ENCODE results near the gene EREG.
"Not testable (repeated sequence)": the region's sequence is repeated elsewhere in the genome, so short reads cannot be mapped to it uniquely, and the experiment has no call there.

DNA sequence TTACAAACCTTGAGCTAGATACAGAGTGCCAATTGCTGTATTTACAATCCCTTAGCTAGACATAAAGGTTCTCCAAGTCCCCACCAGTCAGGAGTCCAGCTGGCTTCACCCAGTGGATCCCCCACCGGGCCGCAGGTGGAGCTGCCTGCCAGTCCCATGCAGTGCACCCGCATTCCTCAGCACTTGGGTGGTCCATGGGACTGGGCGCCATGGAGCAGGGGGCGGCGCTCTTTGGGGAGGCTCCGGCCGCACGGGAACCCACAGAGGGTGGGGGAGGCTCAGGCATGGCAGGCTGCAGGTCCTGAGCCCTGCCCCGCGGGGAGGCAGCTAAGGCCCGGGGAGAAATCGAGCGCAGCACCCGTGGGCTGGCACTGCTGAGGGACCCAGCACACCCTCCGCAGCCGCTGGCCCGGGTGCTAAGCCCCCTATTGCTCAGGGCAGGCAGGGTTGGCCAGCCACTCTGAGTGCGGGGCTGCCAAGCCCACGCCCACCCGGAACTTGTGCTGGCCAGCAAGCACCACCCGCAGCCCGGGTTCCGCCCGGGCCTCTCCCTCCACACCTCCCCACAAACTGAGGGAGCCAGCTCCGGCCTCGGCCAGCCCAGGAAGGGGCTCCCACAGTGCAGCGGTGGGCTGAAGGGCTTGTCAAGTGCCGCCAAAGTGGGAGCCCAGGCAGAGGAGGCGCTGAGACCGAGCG, 34.1 kb downstream of the EREG start:
- not testable (repeated sequence) for TF ChIP-seq BACH1 (IDR thresholded peaks at IDR 0.05; ENCODE audit: low read length); EGR1 (IDR thresholded peaks at IDR 0.05; ENCODE audit: borderline replicate concordance, low read depth, low read length); SUZ12 (IDR thresholded peaks at IDR 0.05; ENCODE audit: low read length)
- TF ChIP-seq, protein P1, sequence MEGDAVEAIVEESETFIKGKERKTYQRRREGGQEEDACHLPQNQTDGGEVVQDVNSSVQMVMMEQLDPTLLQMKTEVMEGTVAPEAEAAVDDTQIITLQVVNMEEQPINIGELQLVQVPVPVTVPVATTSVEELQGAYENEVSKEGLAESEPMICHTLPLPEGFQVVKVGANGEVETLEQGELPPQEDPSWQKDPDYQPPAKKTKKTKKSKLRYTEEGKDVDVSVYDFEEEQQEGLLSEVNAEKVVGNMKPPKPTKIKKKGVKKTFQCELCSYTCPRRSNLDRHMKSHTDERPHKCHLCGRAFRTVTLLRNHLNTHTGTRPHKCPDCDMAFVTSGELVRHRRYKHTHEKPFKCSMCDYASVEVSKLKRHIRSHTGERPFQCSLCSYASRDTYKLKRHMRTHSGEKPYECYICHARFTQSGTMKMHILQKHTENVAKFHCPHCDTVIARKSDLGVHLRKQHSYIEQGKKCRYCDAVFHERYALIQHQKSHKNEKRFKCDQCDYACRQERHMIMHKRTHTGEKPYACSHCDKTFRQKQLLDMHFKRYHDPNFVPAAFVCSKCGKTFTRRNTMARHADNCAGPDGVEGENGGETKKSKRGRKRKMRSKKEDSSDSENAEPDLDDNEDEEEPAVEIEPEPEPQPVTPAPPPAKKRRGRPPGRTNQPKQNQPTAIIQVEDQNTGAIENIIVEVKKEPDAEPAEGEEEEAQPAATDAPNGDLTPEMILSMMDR (IDR thresholded peaks at IDR 0.05; ENCODE audit: control extremely low read depth in 1 of 3, insufficient read depth in 1 of 3, low read depth in 1 of 3, low read length in 3 of 3), result not testable (repeated sequence)
- TF ChIP-seq, protein P2, sequence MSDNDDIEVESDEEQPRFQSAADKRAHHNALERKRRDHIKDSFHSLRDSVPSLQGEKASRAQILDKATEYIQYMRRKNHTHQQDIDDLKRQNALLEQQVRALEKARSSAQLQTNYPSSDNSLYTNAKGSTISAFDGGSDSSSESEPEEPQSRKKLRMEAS (IDR thresholded peaks at IDR 0.05), result not testable (repeated sequence)
